Melanocyte of skin (primary cell): Measurements from ENCODE around the gene PARVG. TPM values are rescaled to one million over a fixed set of nuclear protein-coding genes. Genes with fewer than 3 reads are reported as not detected.

Experiments
- total RNA-seq, 2 donors: library from RNA; depleted of rRNA; stranded (reverse); fragments of >200 nt; gene quantifications; 2 replicates each; pipeline ENCODE4 v1.2.3, GENCODE V29; 2012

The PARVG gene, protein sequence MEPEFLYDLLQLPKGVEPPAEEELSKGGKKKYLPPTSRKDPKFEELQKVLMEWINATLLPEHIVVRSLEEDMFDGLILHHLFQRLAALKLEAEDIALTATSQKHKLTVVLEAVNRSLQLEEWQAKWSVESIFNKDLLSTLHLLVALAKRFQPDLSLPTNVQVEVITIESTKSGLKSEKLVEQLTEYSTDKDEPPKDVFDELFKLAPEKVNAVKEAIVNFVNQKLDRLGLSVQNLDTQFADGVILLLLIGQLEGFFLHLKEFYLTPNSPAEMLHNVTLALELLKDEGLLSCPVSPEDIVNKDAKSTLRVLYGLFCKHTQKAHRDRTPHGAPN
- total RNA-seq: under 1 TPM in 1 of 2 donors, not detected in 1; 0.69 TPM

DNA sequence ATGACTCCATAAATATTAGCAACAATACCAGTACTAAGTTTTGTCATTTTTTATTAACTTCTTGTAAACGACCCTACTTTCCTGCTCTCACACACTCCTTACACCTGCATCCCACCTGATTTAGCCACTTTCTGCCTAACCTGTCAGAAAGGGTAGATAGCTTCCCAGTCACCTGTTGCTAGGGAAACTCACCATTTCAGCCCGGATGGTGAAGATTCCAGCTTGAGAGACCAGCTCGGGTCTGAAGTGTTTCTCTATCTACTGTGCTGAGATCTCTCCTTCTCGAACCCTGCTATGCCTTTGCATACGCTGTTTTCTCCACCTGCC lies at the start of gene PARVG:
PARVG (plus strand) TSS at position 220 of the 327 bp plus-strand sequence. CDS start 2,405 bp downstream, outside the sequence.

Other genes with a start within 250 kb of the PARVG start
- gene SAMM50, start 225.5 kb upstream of the PARVG start, total RNA-seq: 10 to 100 TPM; 52.7 to 61.6 TPM
- gene PARVB, start 156.6 kb upstream of the PARVG start, total RNA-seq: 100 to 1,000 TPM in 1 of 2 donors, 10 to 100 TPM in 1; 95.3 to 104 TPM
- under 1 TPM; under 0.01 to 0.33 TPM for gene SHISAL1, start 132.0 kb downstream of the PARVG start, total RNA-seq